K562 (cell line): ENCODE measurements around the gene RPL38. TPM values are rescaled to one million over a fixed set of nuclear protein-coding genes. Genes with fewer than 3 reads are reported as not detected.

Experiments used
- E2F8 ChIP-seq: fragments of 450-650 bp; IDR thresholded peaks from 2 replicates; pipeline ENCODE4 v1.7.1; 2018; ENCODE audit warnings: mild to moderate bottlenecking, low read depth; ENCODE audit not compliant: partially characterized antibody
- EP300 ChIP-seq: IDR thresholded peaks from 2 replicates; pipeline ENCODE4 v1.6.1; 2012; ENCODE audit warnings: low read length, improper control_type of control experiment
- FOXJ2 ChIP-seq: fragments of 200-800 bp; sonication (Bioruptor generic); IDR thresholded peaks from 2 replicates; pipeline ENCODE4 v1.6.1; 2016; ENCODE audit warnings: missing genetic modification characterization, missing compliant biosample characterization
- FOXJ3 ChIP-seq: sonication (generic); formaldehyde crosslinking; IDR thresholded peaks from 2 replicates; pipeline ENCODE4 v1.4.0; 2020; ENCODE audit warnings: mild to moderate bottlenecking, missing genetic modification reagents
- HDAC8 ChIP-seq: fragments of 450-650 bp; IDR thresholded peaks from 2 replicates; pipeline ENCODE4 v1.6.1; 2016; ENCODE audit warnings: mild to moderate bottlenecking, missing genetic modification characterization, moderate library complexity, missing compliant biosample characterization
- PRDM10 ChIP-seq: fragments of 450-650 bp; IDR thresholded peaks from 2 replicates; pipeline ENCODE4 v1.6.1; 2018; ENCODE audit not compliant: partially characterized antibody
- RHOXF2B ChIP-seq: fragments of 250-450 bp; sonication (Bioruptor Pico); conservative IDR thresholded peaks from 2 replicates; pipeline ENCODE4 v1.5.1; 2021
- ZBTB40 ChIP-seq, 2 experiments: fragments of 450-650 bp in 1 of 2; sonication (generic) in 1 of 2; formaldehyde crosslinking in 1 of 2; IDR thresholded peaks; 2 replicates each; pipeline versions ENCODE4 v1.7.1 to v1.9.0; 2016 to 2022; ENCODE audit warnings: inconsistent platforms in 1 of 2, mild to moderate bottlenecking in 1 of 2, missing genetic modification reagents in 1 of 2
- ZNF311 ChIP-seq: fragments of 250-450 bp; sonication (Bioruptor Pico); IDR thresholded peaks from 2 replicates; pipeline ENCODE4 v1.4.0; 2020; ENCODE audit warnings: mild to moderate bottlenecking, moderate library complexity
- ZNF75A ChIP-seq: fragments of 450-650 bp; formaldehyde crosslinking; IDR thresholded peaks from 2 replicates; pipeline ENCODE4 v1.4.0; 2020; ENCODE audit warnings: mild to moderate bottlenecking
- polyA plus RNA-seq, 8 experiments: library from polyadenylated mRNA; depleted of rRNA in 4 of 8; stranded (reverse) in 5 of 8; unstranded in 3 of 8; fragments of >200 nt; fragmentation: Nextera tagmentation in 2 of 8; fragmentation: Illumina TruSeq in 1 of 8; extraction: Ambion mirVana in 2 of 8; extraction: Trizol in 1 of 8; gene quantifications; 2 replicates each; pipeline versions ENCODE4 v1.2.1 to v1.2.3, GENCODE V29; 2011 to 2014; ENCODE audit warnings: inconsistent platforms in 1 of 8, missing spikeins in 1 of 8
- total RNA-seq, 7 experiments: library from RNA; depleted of rRNA in 6 of 7; stranded (reverse); fragments of >200 nt in 6 of 7; fragmentation: Illumina TruSeq in 2 of 7; extraction: Trizol in 2 of 7; gene quantifications; 2 replicates each; pipeline versions ENCODE4 v1.2.1 to v1.2.3, GENCODE V29; 2011 to 2021; ENCODE audit warnings: low replicate concordance in 1 of 7

RPL38 gene
- total and polyA plus RNA-seq, 9 of the 15 experiments (the other 6 are each of a cell fraction or from before 2014, with no cell fraction given), result 1,224 to 3,864 (median 1,939) TPM

GRCh38 chr17:74227271-74228080 lies 24.0 kb downstream of the RPL38 start (continued):
- TF ChIP-seq PRDM10 (peak; percentile 28), HDAC8 (tag) (no peak), FOXJ3 (CRISPR knock-in tag) (no peak), ZNF75A (CRISPR knock-in tag) (no peak), EP300 (no peak), E2F8 (no peak), ZNF311 (no peak), FOXJ2 (no peak), RHOXF2B (CRISPR knock-in tag) (no peak), ZBTB40 (IDR thresholded peaks at IDR 0.05) (peak; percentile 37; the same call in 1 of the 2 replicates), ZBTB40 (CRISPR knock-in tag; IDR thresholded peaks at IDR 0.05) (no peak)
